ENCODE results near the gene STXBP3.

STXBP3 gene

GRCh38 chr1:108808438-108808837, 62.0 kb downstream of the STXBP3 start:
- no peak for DNase-seq

- DNase-seq: no peak
Measured at GRCh38 chr1:108811611-108812010, 65.1 kb downstream of the STXBP3 start.

DNA sequence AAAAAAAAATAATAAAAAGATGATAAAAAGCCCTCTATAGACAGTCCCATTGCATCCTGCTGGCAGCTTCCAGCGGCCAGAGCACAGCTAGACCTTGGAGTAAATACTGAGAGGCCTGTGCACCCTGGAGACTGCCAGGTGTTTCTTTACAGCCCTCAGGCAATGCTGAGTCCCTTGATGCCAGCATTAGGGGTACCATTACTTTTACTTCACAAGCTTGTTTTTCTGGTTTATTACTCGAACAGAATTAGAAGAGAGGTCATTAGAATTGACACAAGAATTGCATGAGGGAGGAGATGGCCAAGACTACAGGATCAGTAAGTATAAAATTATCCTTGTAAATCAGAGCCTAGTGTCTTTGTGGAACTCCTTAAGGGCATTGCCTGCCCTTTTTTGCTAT, 66.9 kb downstream of the STXBP3 start:
- no peak for DNase-seq

- DNase-seq: no peak
Measured at GRCh38 chr1:108814343-108815125, 68.1 kb downstream of the STXBP3 start.

DNA sequence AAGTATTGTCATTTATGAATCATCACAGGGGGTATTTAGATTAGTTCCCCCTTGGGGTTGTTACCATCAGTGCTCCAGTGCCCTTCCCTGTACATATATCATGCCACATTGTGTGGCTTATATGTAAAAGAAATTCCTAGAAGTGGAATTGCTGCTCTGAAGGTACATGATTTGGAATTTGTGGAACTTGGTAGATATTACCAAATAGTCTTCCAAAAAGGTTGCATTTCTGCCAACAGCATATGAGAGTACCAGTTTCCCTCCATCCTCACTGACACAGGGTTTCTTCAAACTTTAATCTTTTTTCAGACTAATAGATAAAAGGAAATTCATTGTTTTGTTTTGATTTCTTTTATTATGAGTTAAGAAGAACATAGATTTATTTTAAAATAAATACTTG, 69.1 kb downstream of the STXBP3 start:
- no peak for DNase-seq

DNA sequence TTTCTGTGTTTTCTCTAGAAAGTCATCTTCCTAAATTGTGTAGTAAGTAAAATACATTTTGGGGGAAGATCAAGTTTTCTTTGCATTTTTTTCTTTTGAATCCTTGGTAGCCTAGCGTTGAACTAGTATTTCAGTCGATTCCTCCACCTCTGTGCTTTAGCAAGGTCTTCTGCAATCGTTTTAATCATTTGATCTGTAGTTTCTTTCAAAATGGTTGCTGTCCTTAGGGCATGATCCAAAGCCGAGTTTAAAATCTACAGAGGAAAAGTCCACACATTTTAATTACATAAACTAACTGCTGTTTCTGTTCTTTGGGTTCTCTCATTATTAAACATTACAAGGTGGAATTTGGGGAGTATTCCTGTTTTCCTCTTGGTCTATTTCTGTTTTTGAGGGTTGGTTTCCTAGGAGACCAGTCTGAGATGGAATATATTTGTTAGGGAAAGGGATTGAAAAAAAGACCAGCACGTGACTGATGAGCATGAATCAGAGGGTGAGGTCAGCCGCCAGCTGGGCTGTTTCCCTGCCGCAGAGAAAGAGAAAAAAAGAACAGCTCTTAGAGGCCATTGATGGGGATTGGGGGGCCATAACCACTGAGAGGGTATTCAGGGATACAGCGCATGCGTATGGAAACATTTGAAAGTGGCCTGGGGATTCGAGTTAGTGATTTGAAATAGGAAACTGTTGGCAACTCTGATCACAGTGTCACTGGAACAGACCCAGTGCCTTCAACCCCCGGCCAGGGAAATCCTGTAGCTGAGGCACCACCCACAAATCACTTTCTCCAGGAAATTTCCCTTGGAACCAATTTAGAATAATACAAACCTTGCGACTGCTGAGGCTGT, 69.8 kb downstream of the STXBP3 start:
- no peak for DNase-seq

DNA sequence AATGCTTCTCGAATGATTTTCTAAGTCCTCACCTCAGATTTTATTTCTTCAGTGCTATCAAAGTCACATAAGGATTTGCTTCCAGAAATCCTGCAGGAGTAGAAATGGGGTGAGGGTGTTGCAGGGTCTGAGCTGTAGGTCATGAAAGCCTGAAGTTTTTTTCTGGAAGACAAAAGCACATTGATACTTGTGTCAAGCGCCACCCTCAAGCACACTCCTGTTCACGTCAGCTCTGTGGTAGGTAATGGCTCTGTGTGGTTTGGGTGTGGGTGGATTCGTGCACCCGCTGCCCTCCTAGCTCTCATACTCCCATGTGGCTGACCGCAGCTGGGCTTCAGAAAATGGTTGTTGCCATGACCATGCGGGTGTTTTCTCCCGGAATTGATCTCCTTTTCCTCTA, 70.5 kb downstream of the STXBP3 start:
- DNase-seq: no peak

DNA sequence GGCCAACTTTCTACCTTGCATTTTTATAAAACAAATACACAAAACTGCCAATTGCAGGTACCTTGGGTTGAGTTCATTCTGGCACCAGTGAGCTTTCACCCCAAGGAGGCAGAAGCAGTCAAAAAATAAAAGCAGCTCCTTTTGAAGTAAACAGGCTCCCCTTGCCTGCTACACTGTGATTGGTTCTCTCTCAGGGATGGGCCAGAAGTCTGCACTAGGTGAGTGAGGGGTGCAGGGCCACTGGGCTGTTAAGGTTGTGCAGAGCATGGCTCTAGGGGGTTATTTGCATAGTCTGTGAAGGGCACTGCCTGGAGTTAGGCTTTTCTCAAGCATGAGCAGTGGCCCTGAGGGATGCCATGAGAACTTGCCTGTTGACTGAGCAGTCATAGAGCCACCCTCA, 71.3 kb downstream of the STXBP3 start:
- no peak for DNase-seq

DNA sequence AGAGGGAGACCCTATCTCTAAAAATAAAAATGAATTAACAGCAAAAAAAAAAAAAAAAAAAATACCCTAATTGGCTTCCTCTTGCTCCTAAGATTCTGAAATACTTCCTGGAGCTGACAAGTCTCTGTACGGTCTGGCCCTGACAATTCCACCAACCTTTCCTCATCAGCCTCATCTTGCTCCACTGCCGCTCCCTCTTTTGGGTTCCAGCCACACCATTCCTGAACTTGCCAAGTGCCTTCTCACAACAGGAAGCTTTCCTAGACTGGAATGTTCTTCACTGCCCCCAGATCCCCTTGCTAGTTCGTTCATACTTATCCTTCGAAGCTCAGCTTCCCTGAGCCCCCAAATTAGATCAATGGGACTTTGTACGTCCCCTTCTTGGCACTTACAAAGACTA, 73.4 kb downstream of the STXBP3 start:
- DNase-seq: no peak

- no peak for DNase-seq
Measured at GRCh38 chr1:108823632-108824031, 77.2 kb downstream of the STXBP3 start.

- no peak for DNase-seq
Measured at GRCh38 chr1:108824051-108824450, 77.6 kb downstream of the STXBP3 start.

- DNase-seq: no peak
Measured at GRCh38 chr1:108826081-108826635, 79.7 kb downstream of the STXBP3 start.

DNA sequence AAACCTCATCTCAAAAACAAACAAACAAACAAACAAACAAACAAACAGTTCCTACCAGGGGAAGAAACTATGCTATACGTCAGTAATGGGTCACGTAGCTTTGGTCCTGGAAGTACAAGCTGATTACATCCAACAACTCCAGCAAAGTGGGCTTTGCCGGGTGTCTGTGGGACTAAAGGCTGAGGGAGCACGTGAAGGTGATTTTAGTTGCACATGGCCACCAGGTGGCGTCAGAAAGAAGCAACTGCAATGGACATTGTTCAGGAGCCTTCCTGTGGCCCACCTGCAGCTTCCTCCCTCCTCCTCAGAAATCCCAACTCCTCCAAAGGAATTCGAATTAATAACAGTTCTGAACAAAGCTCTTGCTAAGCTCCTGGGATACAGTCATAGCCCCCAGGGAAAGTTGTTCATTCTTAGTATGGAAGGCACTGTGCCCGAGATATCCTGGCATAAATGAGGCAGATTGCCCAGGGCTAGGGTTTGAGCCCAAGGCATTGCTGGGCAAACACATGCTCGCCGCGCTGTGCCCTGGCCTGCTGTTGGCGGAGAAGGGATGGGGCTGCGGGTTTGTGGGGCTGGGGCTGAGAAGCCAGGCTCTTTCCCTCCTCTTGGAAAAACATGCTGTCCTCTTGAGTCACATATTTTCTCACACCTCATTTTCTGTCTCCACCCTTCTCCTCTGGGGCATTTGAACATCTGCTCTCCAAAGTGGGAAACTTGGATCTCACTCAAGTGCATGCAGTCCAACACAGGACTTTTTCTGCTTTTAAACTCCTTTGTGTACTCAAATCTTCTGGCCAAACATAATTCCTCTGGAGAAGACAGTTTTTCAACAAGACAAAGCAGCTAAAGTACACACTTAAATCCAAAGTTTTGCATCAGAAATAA, 81.8 kb downstream of the STXBP3 start:
- DNase-seq: peak; percentile 57

- DNase-seq: no peak
Measured at GRCh38 chr1:108829498-108829916, 83.0 kb downstream of the STXBP3 start.

DNA sequence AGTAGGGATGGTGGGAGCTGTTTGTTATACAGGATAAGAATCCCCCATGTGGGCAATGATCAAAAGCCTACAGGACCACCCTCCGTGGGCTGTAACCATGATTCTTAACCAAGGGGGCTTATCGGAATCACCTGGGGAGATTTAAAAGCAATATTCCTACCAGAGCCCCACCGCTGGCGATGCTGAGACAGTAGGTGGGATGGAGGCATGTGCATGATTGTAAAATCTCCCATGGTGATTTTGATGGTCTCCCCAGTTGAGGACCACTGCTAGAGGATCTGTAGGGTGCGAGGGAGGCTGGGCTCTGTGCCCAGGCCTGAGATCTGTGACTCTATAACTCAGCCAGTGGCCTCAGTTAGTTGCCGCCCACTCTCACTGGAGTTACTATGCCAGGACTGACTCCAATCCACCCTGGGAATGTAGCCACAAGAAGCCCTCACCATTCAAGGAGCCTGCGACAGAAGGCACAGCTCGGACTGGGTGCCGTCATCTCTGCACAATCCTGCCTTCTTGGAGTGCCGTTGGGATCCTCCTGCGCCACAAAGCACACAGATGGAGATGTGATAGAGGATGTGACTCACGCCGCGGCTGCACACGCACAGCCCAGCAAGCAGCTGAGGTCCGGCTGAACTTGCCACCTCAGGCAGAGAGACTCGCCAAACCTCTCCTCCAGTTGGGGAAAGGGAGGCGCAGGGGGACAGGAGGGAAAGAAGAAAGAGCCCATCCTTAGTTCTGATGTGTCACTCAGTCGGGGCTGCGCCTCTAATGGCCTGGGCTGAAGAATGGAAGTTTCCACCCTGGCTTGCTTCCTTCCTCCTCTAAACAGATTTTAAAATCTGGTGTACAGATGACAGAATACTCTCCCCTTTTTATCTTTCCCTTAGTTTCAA, 83.9 kb downstream of the STXBP3 start:
- DNase-seq: peak; percentile 4

GRCh38 chr1:108831225-108831624, 84.8 kb downstream of the STXBP3 start:
- DNase-seq: no peak

DNA sequence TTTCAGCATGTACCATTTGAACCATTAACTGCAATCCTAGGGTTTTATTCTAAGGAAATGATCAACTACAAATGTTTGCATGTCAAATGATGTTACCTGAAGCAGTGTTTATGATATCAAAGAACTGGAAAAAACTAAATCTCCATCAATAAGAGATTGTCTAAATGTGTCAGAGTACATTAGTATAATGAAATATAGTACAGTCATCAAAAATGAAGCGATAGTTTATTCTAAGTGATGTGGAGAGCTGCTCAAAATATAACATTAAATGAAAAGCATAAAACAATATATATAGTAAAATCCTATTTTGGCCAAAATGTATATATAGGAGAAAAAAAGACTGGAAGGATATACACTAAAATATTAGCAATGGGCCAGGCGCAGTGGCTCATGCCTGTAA, 86.5 kb downstream of the STXBP3 start:
- DNase-seq: no peak

- DNase-seq: no peak
Measured at GRCh38 chr1:108841703-108842102, 95.2 kb downstream of the STXBP3 start.

GRCh38 chr1:108842525-108843181, 96.2 kb downstream of the STXBP3 start:
- no peak for DNase-seq

DNA sequence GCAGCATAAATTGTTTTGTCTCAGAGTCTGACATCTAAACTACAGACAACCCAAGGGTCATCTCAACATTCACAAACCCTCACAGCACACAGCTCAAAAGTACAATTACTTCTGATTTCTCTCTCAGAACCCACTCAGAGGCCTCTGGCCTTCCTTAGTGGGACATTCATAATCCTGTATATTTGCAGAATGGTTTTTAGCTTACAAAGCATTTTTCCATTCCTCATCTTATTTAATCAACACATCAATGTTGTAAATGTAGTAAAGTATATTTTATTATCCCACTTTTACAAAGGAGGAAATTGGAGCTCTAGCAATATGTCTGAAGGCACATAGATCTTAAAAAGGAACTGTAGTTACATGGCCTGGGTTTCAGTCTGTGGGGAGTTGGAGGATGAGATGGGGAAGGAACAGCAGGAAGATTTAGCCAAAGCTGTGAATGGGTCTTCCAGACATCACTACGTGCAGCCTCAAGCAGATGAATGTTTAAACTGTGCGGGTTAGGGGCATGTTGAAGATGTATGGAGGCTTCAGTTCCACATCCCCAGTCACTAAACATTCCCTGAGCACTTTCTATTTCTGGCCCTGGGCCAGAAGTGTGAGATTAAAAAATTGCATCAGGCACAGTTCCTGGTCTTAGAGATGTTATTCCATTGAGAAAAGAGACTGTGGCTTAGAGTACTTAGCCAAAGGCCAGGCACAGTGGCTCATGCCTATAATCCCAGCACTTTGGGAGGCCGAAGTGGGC, 97.1 kb downstream of the STXBP3 start:
- DNase-seq: no peak
